RKO (cell line): Measurements from ENCODE around the gene SPNS1.
"Not testable (repeated sequence)": the region's sequence is repeated elsewhere in the genome, so short reads cannot be mapped to it uniquely, and the experiment has no call there.

Experiments used
- DNase-seq: peaks from one replicate; pipeline ENCODE4 v3.0.0-alpha.2; 2016; ENCODE audit warnings: low spot score

Gene SPNS1

DNA sequence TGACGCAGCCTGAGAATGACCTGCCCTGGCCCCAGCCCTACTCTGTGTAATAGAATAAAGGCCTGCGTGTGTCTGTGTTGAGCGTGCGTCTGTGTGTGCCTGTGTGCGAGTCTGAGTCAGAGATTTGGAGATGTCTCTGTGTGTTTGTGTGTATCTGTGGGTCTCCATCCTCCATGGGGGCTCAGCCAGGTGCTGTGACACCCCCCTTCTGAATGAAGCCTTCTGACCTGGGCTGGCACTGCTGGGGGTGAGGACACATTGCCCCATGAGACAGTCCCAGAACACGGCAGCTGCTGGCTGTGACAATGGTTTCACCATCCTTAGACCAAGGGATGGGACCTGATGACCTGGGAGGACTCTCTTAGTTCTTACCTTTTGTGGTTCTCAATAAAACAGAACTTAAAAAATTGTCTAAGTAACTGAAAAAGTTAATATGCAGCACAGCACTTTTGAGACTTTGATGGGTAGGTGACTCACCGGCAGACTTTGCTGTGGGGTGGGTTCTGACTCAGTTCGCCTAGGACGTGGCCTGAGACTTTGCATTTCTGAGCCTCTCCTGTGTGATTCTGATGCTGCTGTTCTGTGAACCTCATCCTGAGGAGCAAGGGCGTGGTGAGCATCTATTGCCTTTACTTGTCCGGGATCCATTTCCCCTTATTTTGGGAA is 15.9 kb downstream of the SPNS1 start:
- DNase-seq: no peak

DNA sequence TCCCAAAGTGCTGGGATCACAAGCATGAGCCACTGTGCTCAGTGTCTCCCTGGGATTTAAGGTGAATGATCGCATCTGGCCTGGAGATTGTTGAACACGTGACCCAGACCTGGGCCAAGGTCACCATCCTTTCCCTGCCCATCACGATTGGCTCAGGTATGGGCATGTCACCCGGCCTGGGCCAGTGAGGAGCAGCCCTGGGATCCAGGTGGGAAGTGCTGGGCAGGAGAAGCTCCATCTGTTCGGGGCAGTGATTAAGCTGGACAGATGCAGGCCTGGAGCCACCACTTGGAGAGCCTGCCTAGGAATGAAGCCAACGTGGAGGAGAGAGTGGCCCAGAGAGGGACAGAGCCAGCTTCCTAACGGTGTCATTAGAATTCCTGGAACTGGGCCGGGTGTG is 17.1 kb downstream of the SPNS1 start:
- DNase-seq: no peak

DNA sequence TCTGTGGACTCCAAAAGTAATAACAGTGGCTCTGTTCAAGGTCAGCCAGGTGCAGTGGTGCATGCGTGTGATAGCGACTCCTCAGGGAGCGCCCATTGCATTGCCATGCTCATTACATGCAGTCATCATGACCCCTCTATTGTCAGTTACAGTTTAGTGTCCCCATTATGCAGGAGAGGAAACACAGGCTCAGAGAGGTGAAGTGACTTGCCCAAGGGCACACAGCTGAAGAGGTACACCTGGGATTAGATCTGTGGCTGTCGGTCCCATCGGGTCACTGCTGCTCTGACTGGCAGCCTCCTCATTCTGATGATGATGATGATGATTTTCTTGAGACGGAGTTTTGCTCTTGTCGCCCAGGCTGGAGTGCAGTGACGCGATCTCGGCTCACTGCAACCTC is 17.9 kb downstream of the SPNS1 start:
- no peak for DNase-seq

DNA sequence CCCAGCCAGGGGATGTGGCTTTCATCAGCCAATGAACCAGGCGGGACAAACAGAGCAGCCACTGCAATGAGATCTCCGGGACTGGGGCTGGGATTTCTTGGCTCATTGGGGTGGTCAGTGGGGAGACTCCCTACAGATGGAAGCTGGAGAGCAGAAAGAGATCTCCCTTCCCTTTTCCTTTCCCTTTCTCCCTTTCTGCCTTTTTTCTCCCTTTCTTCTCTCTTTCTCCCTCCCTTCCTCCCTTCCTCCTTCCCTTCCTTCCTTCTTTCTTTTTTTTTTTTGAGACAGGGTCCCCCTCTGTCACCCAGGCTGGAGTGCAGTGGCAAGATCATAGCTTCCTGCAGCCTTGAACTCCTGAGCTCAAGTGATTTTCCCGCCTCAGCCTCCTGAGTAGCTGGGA is 24.3 kb downstream of the SPNS1 start:
- no peak for DNase-seq

DNA sequence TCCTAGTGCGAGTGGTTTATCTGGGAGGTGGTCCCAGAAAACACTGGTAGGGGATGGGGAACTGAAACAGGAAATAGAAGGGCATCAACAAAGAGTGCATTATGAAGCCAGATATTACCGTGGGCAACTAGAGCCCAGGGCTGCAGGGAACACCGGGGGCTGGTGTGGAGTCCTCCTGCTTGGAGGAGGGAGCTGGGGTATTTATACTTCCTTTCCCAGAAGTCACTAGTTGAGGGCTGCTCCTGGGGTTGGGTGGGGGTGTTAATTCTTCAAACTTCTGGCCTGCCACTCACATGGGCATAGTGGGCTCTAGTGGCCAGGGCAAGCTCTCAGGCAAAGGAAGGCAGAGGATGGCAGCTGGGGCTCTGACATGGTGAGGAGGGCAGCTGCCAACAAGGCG is 25.0 kb downstream of the SPNS1 start:
- no peak for DNase-seq

DNA sequence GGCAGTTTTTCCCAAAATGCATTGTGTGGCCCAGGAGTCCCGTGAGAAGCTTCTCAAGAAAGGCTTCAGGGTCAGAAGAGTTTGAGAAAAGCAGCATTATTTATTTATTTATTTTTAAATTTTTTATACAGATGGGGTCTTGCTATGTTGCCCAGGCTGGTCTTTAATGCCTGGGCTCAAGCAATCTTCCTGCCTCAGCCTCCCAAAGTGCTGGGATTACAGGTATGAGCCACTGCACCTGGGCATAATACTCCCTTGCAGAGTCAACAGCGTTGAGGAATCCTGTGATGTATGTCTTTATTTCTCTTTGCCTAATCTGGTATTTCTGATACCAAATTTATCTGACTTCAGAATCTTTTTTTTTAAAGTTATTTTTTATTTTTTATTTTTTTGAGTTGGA is 25.4 kb downstream of the SPNS1 start:
- DNase-seq: no peak

DNA sequence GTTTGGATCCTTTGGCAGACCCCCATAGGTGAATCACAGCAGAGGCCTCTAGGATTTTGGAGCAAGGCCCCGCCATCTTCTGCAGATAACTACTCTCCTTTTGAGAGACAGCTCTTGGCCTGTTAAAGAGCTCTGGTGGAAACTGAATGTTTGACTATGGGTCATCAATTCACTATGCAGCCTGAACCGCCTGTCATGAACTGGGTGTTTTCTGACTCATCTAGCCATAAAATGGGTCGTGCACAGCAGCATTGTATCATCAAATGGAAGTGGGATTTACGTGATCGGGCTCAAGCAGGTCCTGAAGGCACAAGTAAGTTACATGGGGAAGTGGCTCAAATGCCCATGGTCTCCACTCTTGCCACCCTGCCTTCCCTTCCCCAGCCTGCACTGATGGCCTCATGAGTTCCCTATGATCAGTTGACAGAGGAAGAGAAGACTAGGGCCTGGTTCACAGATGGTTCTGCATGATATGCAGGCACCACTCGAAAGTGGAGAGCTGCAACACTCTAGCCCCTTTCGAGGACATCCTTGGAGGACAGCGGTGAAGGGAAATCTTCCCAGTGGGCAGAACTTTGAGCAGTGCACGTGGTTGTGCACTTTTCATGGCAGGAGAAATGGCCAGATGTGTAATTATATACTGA is 30.0 kb downstream of the SPNS1 start:
- not testable (repeated sequence) for DNase-seq

DNA sequence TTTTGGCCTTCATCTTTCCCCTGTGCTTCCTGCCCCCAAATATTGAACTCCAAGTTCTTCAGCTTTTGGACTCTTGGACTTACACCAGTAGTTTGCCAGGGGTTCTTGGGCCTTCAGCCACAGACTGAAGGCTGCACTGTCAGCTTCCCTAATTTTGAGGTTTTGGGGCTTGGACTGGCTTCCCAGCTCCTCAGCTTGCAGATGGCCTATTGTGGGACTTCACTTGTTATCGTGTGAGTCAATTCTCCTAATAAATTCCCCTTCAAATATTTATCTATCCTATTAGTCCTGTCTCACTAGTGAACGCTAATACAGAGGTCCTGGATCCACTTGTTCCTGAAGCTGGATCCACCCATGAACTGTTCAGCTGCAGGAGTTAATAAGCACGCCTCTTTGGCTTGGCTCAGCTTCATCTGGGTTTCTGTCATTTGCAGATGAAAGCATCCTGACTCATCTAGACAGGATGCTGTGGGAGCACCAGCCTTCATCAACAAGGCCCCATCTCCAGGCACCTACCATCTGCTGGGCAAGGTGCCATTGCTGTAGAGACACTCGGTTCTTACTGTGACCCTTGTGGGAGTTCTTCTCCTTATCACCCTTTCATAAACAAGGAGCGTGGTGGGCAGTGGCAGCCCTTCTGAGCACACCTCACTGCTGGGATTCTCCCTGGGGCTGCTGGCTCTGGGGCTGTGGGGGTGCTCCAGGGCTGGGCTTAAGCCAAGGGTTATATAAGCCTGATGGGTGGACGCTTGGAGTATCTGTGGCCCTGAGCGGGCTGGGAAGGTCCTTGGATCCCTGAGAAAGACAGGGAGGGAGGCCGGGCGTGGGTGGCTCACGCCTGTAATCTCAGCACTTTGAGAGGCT is 33.4 kb downstream of the SPNS1 start:
- peak; percentile 71 for DNase-seq

DNA sequence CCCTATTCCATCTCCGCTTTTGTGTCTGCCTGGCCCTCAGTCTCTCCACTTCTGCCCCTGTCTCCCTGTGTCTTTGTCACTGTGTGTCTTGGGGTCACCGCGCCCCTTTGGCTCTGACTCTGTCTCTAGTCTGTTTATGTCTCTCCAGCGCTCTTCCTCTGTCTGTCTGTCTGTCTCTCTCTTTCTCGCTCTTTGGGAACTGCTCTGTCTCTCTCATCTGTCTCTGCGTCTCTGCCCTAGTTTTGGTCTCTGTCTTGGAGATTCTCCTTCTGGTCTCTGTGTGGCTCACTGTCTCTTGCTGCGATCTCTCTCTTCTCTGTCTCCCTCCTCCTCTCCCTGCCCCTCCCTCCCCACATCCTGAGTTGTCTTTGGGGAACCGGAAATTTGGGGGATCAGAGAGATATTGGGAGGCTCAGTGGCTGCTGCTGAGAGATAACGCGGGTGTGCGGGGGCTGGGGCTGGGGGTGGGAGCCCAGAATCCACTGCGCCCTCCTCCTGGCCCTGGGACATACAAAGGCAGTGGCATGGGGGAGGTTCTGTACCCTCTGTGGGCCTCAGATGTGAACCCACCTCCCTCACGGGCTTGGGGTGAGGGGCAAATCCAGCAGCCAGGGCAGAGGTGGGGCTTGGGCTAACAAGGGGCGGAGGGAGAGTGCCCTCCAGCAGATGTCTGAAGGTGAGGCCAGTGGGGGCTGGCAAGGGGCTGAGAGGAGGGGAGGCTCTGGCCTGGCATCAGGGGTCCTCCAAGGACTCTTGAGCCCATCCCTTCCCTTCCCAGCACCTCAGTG is 34.7 kb downstream of the SPNS1 start:
- DNase-seq: no peak

DNA sequence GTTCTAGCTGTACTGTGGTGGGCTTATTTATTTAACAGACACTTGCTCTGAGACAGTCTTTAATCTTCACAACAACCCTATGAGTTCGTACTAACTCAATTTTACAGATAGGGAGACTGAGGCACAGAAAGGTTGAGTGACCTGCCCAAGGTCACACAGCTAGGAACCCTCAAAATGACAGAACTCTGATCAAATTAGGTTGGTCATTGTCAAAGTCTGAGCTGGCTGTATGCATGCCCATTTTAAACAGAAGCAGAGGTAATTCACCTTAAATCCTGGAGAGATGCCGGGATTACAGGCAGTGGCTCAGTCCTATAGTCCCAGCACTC is 35.2 kb downstream of the SPNS1 start:
- DNase-seq: no peak

DNA sequence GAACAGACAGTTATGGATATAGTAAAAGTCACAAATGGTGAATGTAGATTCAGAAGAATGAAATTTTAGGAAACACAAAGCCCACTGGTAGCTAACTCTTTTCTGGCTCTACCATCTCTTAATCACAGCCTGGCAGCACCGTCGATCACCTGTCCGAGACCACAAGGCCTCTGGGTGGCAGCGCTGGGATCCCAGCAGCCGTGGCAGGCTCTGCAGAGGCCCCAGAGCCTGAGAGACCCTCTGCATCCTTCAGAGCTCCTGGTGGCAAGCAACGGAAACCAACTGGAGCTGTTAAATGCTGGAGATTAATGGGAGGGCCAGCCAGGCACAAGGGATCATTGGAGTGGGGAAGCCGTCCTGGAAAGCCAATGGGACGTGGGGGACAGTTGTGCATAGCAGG is 36.5 kb downstream of the SPNS1 start:
- no peak for DNase-seq

DNA sequence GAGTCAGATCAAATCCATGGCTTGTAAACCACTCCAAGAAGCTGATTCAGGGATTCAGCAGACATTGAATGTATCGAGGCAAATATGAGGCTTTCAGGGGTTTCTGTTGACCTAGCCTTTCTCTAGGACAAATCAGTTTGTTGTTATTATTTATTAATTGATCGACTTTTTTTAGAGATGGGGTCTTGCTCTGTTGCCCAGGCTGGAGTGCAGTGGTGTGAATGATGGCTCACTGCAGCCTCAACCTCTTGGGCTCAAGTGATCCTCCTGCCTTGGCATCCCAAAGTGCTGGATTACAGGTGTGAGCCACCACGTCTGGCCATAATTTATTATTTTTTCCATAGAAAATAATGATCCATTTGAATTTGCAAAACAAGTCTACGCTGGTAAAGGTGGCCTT is 37.3 kb downstream of the SPNS1 start:
- DNase-seq: no peak

DNA sequence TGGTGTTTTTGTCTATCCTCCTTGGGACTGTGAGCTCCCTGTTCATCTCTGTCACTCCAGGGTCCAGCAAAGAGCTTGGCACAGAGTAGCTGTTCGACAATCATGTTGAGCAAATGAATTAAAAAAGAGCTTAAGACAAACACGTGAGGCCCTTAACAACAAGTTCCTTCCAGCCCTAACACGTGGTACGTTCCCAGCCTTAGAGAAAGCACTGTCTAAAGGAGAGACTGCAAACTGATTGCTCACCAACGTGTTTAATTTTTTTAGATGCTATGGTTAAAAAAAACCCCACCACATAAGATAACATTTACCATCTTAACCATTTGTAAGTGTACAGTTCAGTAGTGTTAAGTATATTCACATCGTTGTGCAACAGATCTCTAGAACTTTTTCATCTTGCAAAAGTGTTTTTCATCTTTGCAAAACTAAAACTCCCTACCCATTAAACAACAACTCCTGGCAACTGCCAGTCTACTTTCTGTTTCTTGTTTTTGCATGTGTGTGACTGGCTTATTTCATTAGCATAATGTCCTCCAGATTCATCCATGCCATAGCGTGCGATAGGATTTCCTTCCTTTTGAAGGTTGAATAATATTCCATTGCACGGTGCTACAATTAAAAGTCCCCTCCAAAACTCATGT is 38.5 kb downstream of the SPNS1 start:
- no peak for DNase-seq

DNA sequence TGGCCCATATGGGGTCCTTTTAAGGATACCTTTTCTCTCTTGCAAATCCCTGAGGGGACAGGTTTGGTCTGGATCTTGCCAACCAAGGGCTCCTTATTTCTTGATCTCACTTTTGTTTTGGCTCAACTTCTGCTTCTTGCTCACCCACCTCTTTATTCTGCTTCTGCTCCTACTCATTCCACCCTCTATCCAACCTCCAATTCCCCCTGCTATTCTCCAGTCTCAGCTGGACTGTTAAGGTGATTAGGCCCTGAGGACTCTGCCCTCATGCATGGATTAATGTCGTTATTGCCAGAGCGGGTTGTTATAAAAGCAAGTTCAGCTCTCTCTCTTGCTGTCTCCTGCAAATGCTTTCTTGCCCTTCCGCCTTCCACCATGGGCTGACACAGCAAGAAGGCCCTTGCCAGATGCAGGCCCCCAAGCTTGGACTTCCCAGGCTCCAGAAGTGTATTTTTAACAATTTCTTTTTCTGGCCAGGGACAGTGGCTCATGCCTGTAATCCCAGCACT is 40.0 kb downstream of the SPNS1 start:
- DNase-seq: no peak

DNA sequence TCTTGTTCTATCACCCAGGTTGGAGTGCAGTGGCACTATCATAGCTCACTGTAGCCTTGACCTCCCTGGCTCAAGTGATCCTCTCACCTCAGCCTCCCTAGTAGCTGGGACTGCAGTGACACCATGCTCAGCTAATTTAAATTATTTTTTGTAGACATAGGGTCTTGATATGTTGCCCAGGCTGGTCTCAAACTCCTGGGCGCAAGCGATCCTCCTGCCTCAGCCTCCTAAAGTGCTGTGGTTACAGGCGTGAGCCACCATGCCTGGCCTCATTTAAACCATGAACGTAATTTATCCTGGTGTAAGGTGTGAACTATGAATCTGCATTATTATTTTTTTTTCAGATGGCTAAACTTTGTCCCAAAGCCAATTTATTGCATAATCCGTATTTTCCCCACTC is 47.6 kb downstream of the SPNS1 start:
- no peak for DNase-seq

DNA sequence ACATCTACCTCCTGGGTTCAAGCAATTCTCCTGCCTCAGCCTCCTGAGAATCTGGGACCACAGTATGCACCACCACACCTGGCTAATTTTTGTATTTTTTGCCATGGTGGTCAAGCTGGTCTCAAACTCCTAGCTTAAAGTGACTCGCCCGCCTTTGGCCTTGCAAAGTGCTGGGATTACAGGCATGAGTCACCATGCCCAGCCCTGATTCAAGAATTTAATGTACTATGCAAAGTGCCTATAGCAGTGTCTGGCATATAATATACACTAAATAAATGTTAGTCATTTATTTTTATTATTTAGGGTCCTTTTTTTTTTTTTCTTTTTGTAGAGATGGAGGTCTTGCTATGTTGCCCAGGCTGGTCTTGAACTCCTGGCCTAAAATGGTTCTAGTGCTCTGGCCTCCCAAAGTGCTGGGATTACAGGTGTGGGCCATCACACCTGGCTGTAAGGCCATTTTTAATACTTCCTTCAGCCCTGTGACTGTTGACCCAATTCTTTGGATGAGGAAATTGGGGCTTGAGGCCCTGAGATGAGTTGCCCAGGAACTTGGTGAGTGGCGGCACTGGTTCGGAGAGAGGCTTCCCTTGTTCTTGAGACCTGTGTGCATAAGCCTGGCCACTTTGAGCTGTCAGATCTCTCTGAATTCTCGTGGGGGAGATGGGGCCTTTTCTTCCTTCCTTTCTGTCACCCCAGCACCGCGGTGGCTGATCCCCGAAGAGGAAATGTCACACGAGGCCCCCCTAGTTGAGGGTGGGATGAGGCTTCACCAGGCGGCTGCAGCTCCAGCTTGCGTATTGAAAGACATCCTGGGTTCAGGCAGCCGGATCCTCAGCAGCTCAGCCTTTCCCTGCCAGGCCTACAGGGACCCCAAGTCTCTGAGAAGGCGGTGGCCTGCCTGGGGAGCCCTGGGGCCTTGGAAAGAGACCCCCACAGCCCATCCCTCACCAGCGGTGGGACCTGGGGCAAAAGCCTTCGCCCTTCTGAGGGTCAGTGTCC is 49.0 kb downstream of the SPNS1 start:
- peak; percentile 27 for DNase-seq

DNA sequence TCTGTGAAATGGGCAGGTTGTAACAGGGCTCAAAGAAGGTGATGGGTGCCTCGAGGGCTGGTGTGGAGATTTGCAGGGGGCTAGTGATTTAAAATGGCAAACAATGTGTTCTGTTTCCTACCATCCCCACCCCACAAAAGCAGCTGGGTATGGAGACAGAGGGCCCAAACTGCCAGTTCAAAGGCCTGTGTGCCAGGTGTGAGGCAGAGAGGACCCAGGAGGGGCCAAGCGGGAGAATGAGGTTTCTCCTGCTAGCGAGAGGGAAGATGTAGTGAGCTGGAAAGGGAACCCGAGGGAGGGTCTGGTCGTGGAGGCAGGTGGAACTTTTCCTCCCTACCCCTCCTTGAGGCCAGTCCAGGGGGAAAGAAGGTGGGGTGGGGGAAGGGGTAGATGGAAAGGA is 49.7 kb downstream of the SPNS1 start:
- DNase-seq: no peak

DNA sequence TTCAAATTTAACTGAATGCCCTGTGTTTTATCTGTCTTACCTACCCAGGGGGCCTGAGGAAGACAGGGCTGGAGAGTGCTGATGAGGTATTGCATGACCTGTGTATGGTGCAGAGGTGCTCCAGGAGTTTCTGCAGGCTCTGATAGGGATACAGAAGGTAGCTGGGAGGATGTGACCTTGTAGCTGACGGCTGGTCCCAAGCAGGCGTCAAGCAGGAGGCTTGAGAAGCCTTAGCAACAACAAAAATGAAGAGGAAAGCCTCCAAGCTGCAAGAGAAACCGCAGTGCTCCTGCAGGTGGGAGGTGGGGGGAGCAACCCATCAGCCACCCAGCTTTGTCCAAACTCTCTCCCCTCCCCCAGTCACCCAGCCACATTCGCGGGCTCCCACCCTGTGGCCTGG is 50.6 kb downstream of the SPNS1 start:
- DNase-seq: no peak

DNA sequence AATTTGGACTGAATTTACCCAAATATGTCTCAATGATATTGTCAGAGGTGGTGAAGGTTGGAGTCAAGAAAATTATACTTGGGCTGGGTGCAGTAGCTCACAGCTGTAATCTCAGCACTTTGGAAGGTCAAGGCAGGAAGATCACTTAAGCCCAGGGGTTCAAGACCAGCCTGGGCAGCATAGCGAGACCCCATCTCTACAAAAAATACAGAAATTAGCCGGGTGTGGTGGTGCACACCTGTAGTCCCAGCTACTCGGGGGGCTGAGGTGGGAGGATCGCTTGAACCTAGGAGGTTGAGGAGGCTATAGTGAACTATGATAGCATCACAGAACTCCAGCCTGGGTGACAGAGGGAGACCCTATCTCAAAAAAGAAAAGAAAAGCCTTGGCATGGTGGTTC is 51.2 kb downstream of the SPNS1 start:
- no peak for DNase-seq

DNA sequence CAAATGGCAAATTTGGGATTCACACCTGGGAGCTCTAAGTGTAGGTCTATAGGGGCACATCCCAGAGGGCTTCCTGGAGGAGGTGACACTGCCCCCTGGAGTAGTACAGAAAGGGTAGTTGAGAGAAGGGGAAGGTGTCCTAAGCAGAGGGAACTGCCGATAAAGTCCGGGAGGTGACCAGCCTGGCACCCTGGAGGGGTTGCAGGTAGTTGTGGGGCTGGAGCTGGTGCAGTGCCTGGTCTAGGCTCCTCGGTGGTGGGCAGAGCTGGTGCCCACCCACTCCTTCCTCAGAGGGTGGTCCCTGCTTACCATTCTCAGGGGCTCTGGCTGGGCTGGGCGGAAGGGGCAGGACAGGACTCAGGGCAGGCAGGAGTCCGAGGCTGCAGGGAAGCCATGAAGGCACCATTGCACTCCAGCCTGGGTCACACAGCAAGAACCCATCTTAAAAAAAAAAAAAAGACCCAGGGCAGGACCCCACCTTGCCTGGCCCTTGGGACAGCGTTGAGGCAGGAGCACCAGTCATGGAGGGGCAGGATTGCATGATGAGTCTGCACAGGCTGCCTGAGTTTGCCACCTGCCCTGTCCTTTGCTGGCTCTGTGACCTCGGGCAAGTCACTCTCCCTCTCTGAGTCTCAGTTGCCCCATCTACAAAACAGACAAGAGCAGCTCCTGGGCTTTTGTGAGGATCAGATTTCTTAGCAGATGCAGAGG is 54.0 kb downstream of the SPNS1 start:
- no peak for DNase-seq
